HCT116 (cell line): ENCODE measurements around the gene OTOP3. TPM values are rescaled to one million over a fixed set of nuclear protein-coding genes. Genes with fewer than 3 reads are reported as not detected.

Experiments used
- CEBPB ChIP-seq: IDR thresholded peaks from 2 replicates; pipeline ENCODE4 v1.6.1; 2012; ENCODE audit warnings: low read depth
- EGR1 ChIP-seq: IDR thresholded peaks from 2 replicates; pipeline ENCODE4 v1.6.1; 2012; ENCODE audit warnings: low read depth
- FOSL1 ChIP-seq: IDR thresholded peaks from 2 replicates; pipeline ENCODE4 v1.6.1; 2012; ENCODE audit warnings: low read depth
- POLR2A ChIP-seq: IDR thresholded peaks from 2 replicates; pipeline ENCODE4 v1.7.0; 2011; ENCODE audit warnings: borderline replicate concordance; ENCODE audit not compliant: insufficient read depth, insufficient read length; ENCODE audit errors: extremely low read depth
- POLR2AphosphoS5 ChIP-seq: IDR thresholded peaks from 2 replicates; pipeline ENCODE4 v1.6.1; 2011; ENCODE audit warnings: mild to moderate bottlenecking, low read depth, low read length, moderate library complexity
- RAD21 ChIP-seq: IDR thresholded peaks from 2 replicates; pipeline ENCODE4 v1.6.1; 2012; ENCODE audit warnings: low read depth, mild to moderate bottlenecking
- REST ChIP-seq: IDR thresholded peaks from 2 replicates; pipeline ENCODE4 v1.6.1; 2012; ENCODE audit warnings: low read depth
- SIN3A ChIP-seq: IDR thresholded peaks from 2 replicates; pipeline ENCODE4 v1.6.1; 2012; ENCODE audit warnings: low read depth
- SP1 ChIP-seq: IDR thresholded peaks from 2 replicates; pipeline ENCODE4 v1.6.1; 2012; ENCODE audit warnings: low read depth
- ZBTB33 ChIP-seq: IDR thresholded peaks from 2 replicates; pipeline ENCODE4 v1.6.1; 2011; ENCODE audit warnings: mild to moderate bottlenecking, low read length, moderate library complexity; ENCODE audit not compliant: insufficient replicate concordance; ENCODE audit errors: extremely low read depth
- ZFX ChIP-seq: fragments of 450-650 bp; IDR thresholded peaks from 2 replicates; pipeline ENCODE4 v1.6.1; 2017
- ZNF274 ChIP-seq: fragments of 200-500 bp; sonication (Bioruptor generic); IDR thresholded peaks from 2 replicates; pipeline ENCODE4 v1.6.1; 2014; ENCODE audit warnings: mild to moderate bottlenecking, low read depth, low read length, inconsistent platforms
- total RNA-seq: library from RNA; stranded (reverse); gene quantifications from one replicate; pipeline ENCODE4 v1.2.1, GENCODE V29; 2021; ENCODE audit not compliant: unreplicated experiment
- TF ChIP-seq, protein P1 (sequence below): IDR thresholded peaks from 2 replicates; pipeline ENCODE4 v1.6.1; 2012

OTOP3 gene
- total RNA-seq, 1 experiment from 2014 or later: not detected

DNA sequence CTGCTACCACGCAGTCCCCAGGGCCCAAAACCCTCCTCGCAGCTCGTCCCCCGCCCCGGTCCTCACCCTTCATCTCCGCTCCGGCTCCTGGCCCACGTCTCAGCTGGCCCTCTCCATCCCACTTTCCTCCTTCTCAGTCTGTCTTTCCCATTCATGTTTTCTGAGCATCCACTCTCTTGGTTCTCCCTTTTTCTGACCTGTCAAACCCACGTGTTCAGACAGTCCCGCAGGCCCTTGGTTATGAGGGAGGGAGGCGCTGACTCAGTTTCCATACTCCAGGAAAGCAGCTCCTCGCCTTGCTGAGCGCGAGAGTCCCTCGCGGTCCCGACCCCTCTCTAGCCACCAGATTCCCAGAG, 37.3 kb downstream of the OTOP3 start (continued):
- TF ChIP-seq REST (no peak), FOSL1 (no peak), ZNF274 (no peak), POLR2A (no peak), CEBPB (no peak), ZFX (no peak), EGR1 (no peak), SP1 (no peak), ZBTB33 (no peak), RAD21 (no peak), SIN3A (no peak), POLR2AphosphoS5 (no peak)
- TF ChIP-seq, protein P1, sequence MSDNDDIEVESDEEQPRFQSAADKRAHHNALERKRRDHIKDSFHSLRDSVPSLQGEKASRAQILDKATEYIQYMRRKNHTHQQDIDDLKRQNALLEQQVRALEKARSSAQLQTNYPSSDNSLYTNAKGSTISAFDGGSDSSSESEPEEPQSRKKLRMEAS: no peak
- TF ChIP-seq, all 23 proteins: peak for 0
